COR-L47 (cell line): Measurements from ENCODE around the gene CCDC183.
"Not testable (repeated sequence)": the region's sequence is repeated elsewhere in the genome, so short reads cannot be mapped to it uniquely, and the experiment has no call there.

ENCODE experiments used
- DNase-seq: peaks from one replicate; lab custom pipeline; 2025; lab: John Stamatoyannopoulos, UW

Gene CCDC183

DNA sequence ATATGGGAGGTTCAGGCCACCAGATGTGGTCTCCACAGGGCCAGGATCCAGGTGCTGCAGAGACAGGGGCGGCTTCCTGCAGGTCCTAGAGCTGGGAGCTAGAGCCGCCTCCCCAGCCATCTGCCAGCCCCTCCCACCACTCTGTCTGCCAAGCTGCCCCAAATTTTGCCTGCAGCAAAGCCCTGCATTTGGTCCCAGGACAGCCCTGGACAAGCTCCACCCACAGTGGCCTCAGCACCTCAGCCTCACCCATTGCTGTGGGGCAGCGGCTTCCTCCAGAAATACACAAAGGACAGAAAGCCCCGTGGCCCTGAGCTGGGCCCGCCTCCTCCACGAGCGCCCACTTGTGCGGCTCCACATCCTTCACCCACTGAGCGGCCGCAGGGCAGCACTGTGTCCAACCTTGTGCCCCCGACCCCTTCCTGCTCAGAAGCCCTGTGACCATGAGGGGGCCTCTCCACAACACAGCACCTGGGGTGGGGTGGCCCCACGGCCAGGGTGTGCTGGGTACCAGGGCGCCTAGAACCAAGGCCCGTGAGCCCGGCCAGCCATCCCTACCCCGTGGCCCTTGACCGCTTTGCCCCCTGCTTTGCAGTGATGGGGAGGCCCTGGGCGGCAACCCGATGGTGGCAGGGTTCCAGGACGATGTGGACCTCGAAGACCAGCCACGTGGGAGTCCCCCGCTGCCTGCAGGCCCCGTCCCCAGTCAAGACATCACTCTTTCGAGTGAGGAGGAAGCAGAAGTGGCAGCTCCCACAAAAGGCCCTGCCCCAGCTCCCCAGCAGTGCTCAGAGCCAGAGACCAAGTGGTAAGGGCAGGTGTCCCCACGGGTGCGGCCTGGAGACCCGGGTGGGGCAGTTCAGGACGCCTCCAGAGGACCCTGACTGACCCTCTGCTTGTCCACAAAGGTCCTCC, 42.4 kb downstream of the CCDC183 start:
- no peak for DNase-seq

DNA sequence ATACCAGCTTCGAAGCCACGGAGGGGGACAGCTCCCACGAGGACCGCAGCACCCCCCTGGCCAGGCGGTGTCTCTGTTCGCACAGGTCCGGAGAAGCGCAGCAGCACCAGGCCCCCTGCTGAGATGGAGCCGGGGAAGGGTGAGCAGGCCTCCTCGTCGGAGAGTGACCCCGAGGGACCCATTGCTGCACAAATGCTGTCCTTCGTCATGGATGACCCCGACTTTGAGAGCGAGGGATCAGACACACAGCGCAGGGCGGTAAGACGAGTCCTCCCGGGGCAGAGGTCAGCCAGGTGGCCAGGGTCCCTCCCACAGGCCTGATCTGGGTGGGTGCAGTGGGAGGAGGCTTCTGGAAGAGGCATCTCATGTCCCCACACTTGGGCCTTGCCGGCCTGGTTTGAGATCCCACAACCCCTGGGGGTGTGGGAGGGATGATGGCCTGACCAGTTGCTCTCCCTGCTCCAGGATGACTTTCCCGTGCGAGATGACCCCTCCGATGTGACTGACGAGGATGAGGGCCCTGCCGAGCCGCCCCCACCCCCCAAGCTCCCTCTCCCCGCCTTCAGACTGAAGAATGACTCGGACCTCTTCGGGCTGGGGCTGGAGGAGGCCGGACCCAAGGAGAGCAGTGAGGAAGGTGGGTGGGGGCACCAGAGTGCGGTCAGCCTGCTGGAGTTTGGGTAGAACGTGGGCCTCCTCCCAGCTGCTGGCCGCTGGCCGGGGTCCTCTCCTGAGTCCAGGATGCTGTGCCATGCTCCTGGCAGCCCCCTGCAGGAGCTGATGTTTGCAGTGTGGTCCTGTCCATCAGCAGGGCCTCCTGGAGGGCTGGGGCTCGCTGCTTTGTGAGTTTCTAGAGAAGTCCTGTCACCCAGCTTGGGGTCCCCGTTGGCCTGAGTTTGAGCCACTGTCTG, 43.3 kb downstream of the CCDC183 start:
- DNase-seq: no peak

GRCh38 chr9:136840140-136840876, 44.2 kb downstream of the CCDC183 start:
- no peak for DNase-seq

DNA sequence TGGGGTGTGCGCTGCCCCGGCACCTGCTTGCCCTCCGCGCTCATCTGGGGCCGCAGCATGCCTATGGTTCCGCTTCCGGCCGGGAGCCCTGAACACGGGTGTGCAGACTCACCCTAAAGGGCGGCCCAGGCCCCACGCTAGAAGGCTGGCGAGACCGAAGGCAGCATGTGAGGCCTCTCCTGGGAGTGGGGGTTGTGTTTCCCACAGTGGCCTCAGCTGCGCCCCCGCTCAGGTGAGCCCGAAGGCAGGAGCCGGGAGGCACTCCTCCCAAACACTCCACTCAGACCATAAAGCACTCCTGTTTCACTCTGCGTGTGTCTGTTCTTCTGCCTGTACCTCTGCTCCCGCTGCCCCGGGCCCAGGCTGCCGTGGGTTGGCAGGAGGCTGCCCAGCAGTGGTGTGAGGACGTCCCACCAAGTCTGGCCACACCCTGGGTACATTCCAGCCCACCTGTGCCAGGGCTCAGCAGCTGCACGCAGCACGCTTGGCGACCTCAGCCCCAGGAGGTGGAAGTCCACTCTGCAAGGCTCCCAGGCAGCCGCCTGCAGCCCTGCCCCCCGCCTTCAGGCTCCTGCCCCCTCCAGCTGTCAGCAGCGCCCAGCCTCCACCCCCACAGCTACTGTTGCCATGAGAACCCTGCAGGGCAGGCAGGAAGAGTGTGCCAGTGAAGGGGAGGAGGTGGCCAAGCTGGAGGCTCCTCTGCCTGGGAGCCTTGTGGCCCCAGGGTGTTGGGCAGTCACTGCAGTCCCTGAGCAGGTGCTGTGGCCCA, 44.9 kb downstream of the CCDC183 start:
- peak; percentile 94 for DNase-seq

- DNase-seq: peak; percentile 21
Measured at GRCh38 chr9:136841646-136842379, 45.7 kb downstream of the CCDC183 start.

GRCh38 chr9:136842380-136842948, 46.3 kb downstream of the CCDC183 start, which contains the start of gene AJM1:
AJM1 (plus strand) TSS chr9:136842478; CDS start chr9:136844415, 1,937 bp downstream.
- peak; percentile 66 for DNase-seq

- not testable (repeated sequence) for DNase-seq
Measured at GRCh38 chr9:136843159-136843800, 47.1 kb downstream of the CCDC183 start.

- not testable (repeated sequence) for DNase-seq
Measured at GRCh38 chr9:136843801-136844740, 47.9 kb downstream of the CCDC183 start.

- DNase-seq: no peak
Measured at GRCh38 chr9:136844761-136845464, 48.8 kb downstream of the CCDC183 start.

DNA sequence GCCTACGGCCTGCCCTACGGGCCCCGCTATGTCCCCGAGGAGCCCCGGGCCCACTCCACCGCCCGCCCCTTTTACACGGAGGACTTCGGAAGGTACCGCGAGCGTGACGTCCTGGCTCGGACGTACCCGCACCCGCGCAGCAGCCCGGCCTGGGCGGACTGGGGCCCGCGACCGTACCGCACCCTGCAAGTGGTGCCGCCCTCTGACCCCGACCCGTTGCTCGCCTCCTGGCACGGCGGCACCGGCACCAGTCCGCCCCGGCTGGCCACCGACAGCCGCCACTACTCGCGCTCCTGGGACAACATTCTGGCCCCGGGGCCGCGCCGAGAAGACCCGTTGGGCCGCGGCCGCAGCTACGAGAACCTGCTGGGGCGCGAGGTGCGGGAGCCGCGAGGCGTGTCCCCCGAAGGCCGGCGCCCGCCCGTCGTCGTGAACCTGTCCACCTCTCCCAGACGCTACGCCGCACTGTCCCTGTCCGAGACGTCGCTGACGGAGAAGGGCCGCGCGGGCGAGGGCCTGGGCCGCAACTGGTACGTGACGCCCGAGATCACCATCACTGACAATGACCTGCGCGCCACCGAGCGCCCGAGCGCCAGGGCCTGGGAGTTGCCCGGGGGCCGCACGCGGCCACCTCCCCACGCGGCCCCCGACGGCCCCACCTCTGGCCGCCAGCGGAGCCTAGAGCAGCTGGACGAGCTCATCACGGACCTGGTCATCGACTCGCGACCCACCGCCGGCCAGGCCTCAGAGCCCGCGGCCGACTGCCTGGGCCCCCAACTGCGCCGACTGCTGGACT, 49.5 kb downstream of the CCDC183 start:
- DNase-seq: no peak

DNA sequence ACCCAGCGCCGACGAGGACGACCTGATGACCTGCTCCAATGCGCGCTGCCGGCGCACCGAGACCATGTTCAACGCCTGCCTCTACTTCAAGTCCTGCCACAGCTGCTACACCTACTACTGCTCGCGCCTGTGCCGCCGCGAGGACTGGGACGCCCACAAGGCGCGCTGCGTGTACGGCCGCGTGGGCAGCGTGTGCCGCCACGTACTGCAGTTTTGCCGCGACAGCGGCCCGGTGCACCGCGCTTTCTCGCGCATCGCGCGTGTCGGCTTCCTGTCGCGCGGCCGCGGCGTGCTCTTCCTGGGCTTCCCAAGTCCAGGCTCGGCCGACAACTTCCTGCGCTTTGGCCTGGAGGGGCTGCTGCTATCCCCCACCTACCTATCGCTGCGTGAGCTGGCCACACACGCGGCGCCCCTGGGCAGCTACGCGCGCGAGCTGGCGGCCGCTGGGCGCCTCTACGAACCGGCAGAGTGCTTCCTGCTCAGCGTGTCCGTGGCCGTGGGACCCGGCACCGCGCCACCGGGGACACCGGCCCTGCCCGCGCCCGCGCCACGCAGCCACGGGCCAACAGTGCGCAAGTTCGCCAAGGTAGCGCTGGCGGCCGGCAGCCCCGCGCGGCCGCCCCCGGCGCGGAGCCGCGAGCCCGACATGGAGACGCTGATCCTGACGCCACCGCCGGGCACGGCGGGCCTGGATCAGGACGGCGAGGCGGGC, 50.4 kb downstream of the CCDC183 start:
- DNase-seq: no peak

GRCh38 chr9:136847088-136847825, 51.1 kb downstream of the CCDC183 start:
- DNase-seq: no peak

DNA sequence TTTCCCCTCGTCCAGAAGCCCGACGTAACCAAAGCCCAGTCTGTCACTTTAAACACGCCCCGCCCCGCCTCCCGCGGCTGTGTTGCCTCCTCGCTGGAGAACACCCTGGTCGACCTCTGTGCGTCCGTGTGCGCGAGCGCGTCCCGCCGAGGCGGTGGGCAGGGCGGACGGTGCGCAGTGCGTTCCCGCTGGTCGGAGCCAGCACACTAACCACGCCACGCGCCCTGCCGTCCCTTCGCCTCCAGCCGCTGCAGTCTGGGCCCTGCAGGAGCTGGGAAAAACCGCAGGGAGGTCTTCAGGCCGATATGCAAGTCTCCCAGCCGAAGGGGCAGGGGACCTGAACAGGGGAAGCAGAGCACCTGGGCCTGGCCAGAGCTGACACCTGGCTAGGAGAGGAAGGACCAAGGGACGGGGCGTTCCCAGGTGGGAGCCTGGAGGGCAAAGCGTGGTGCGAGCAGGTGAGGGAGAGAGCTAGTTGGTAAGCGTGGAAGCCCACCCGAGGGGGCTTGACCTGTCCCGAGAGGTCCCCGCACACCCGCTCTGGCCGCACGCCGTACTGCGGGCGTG, 51.8 kb downstream of the CCDC183 start:
- peak; percentile 71 for DNase-seq

DNA sequence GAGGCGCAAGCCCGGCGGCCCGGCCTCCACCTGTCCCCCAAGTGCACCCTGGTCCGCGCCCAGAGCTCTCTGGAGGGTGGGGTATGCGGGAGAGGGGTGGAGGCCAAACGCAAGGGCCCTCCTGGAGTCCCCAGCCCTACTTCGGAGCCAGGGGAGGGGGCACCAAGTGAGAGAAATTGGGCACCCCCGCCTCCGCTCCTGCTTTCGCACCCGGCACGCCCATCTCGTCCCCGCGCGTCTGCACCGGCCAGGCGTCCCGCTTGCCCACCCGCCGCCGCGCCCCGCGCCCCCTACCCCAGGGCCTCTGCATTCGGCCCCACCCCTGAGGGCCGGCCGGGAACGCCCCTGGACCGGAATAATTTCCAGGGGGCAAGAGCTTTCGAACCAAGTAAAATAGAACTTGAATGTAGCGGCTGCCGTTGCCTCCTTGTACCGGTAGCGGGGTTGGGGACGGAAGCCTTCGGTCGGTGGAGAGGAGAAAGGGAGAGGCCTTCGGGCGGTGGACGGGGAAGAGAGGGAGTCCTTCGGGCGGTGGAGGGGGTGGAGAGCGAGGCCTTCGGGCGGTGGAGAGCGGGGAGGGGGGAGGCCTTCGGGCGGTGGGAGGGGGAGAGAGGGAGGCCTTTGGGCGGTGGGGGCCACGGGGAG, 52.4 kb downstream of the CCDC183 start:
- DNase-seq: peak; percentile 72
